Measurements from ENCODE around the gene POLR1E. TPM values are rescaled to one million over a fixed set of nuclear protein-coding genes. Genes with fewer than 3 reads are reported as not detected.

The POLR1E gene
- total and polyA plus RNA-seq, 2 of the 8 experiments (the other 6 are each of a cell fraction or from before 2014, with no cell fraction given): 16.0 to 40.0 TPM

DNA sequence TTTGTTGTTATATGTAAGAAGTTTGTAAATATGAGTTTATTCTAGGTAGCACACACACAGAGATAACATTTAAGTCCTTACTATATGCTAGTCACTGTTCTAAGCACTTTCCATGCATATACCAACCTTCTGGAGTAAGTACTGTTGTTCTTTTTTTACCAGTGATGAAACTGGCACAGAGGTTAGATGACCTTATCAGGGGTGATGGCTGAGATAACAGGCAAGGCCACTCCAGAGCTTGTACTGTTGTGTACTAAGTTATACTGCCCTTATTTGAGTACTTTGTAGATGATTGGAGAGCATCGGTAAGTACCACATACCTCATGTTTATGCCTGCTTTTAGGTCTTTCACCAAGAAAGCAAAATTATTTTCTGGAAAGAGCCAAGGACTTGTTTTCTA lies 6.2 kb downstream of the POLR1E start:
- H2BK12ac ChIP-seq (ENCODE audit: low read depth, low read length): no peak overlapping the region
- no peak overlapping the region for H3K56ac ChIP-seq (replicated peaks; ENCODE audit: insufficient read length, low read depth, low read length)
- peaks cover 2 to 6% of the 10 kb centered on the region in 2 experiments for H4K20me1 ChIP-seq (replicated peaks in 1 of 2; ENCODE audit: control insufficient read depth in 1 of 2, insufficient read depth in 2 of 2, low read length in 2 of 2)
- no peak overlapping the region for H3K9ac ChIP-seq (replicated peaks in 1 of 4; ENCODE audit: extremely low read depth in 1 of 4, low read depth in 3 of 4, low read length in 3 of 4)
- no peaks in the 10 kb centered on the region for H3K9me3 ChIP-seq (ENCODE audit: insufficient read depth in 2 of 2, low read depth in 1 of 2, low read length in 1 of 2)
- DNase-seq (ENCODE audit: low read depth in 1 of 2, low spot score in 2 of 2) (no peak), FAIRE-seq (no peak)
- H3K79me1 ChIP-seq (ENCODE audit: low read depth, low read length): peaks cover 4% of the 10 kb centered on the region
- no peak overlapping the region for H2BK5ac ChIP-seq (ENCODE audit: low read depth, low read length)
- H3K79me2 ChIP-seq (ENCODE audit: control insufficient read depth in 1 of 2, insufficient read depth in 2 of 2, low read length in 2 of 2): peaks cover 4 to 11% of the 10 kb centered on the region in 2 experiments; a peak in 3 of 4 replicates
- no peak overlapping the region for H3K4me3 ChIP-seq (ENCODE audit: extremely low read depth in 1 of 4, insufficient read depth in 2 of 4, low read depth in 3 of 4, low read length in 4 of 4)
- peaks cover 0 to 3% (median 0%) of the 10 kb centered on the region in 4 experiments; a peak in 3 of 7 replicates for H3K4me1 ChIP-seq (replicated peaks in 1 of 4; ENCODE audit: control insufficient read depth in 3 of 4, insufficient read depth in 4 of 4, low read length in 3 of 4)
- H4K91ac ChIP-seq (replicated peaks; ENCODE audit: insufficient read length, low read length): no peak overlapping the region
- 95% methylated on average over 1 of the region's 1 CpG; no CpG with 5 or more reads in 1 of the 2 experiments for WGBS, 2 experiments (ENCODE audit: extremely low coverage in 1 of 2, insufficient coverage in 1 of 2, insufficient read length in 1 of 2, insufficient replicate concordance in 2 of 2, low coverage in 1 of 2, low lambda C conversion rate in 2 of 2, missing lambda C conversion rate in 1 of 2)
- H3K36me3 ChIP-seq (ENCODE audit: control insufficient read depth in 2 of 4, insufficient read depth in 4 of 4, low read length in 3 of 4): peaks cover 24 to 85% (median 60%) of the 10 kb centered on the region in 4 experiments; a peak in 7 of 8 replicates
- H2AFZ ChIP-seq (ENCODE audit: low read length): no peak overlapping the region
- H3K23me2 ChIP-seq (ENCODE audit: low read depth, low read length): no peaks in the 10 kb centered on the region; the same call in none of the 2 replicates
- H4K5ac ChIP-seq (ENCODE audit: insufficient read length, low read depth, low read length): no peak overlapping the region
- no peak overlapping the region for H2BK20ac ChIP-seq (ENCODE audit: low read length)
- H3K14ac ChIP-seq (ENCODE audit: insufficient read length): no peak overlapping the region
- no peak overlapping the region for H3K23ac ChIP-seq (ENCODE audit: insufficient read length)
- H4K8ac ChIP-seq (ENCODE audit: extremely low read depth, insufficient read depth, low read length): no peak overlapping the region
- CTCF ChIA-PET (ENCODE audit: partially characterized antibody): interaction anchor here (0.5 to 1.2 kb wide), 2 partner anchors 10 to 41 kb away, joined by 3 read pairs; no protein-coding TSS in a partner anchor
- TF ChIP-seq CHD1 (IDR thresholded peaks at IDR 0.05; ENCODE audit: low read depth, low read length) (no peak), TAF7 (optimal IDR thresholded peaks at IDR 0.05; ENCODE audit: borderline replicate concordance, low read depth, low read length) (no peak), SP1 (IDR thresholded peaks at IDR 0.05; ENCODE audit: low read depth, low read length) (no peak), BCL11A (IDR thresholded peaks at IDR 0.05; ENCODE audit: low read depth in 2 of 2, low read length in 2 of 2) (no peak), EP300 (IDR thresholded peaks at IDR 0.05; ENCODE audit: borderline replicate concordance in 1 of 2, low read depth in 2 of 2, low read length in 2 of 2) (no peak), TEAD4 (IDR thresholded peaks at IDR 0.05; ENCODE audit: low read depth, low read length) (no peak)
- TF ChIP-seq, protein P1, sequence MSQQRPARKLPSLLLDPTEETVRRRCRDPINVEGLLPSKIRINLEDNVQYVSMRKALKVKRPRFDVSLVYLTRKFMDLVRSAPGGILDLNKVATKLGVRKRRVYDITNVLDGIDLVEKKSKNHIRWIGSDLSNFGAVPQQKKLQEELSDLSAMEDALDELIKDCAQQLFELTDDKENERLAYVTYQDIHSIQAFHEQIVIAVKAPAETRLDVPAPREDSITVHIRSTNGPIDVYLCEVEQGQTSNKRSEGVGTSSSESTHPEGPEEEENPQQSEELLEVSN (IDR thresholded peaks at IDR 0.05): no peak
- H3K27me3 ChIP-seq (replicated peaks in 1 of 4; ENCODE audit: control insufficient read depth in 3 of 4, extremely low read depth in 1 of 4, insufficient read depth in 3 of 4, low read length in 3 of 4): no peaks in the 10 kb centered on the region
- no peak overlapping the region for H3K4ac ChIP-seq (replicated peaks; ENCODE audit: insufficient read length, low read depth, low read length)
- H2BK120ac ChIP-seq (replicated peaks; ENCODE audit: low read depth, low read length): no peak overlapping the region
- H3K27ac ChIP-seq (ENCODE audit: low read depth, low read length): no peak overlapping the region
- H3K18ac ChIP-seq (ENCODE audit: extremely low read depth, low read length): no peak overlapping the region
- no peak overlapping the region for H2AK5ac ChIP-seq (ENCODE audit: low read depth, low read length)
- H3K4me2 ChIP-seq (ENCODE audit: insufficient read depth in 1 of 2, low read depth in 2 of 2, low read length in 2 of 2): no peak overlapping the region
- H2BK15ac ChIP-seq (ENCODE audit: low read length): no peak overlapping the region
- POLR2A ChIA-PET (ENCODE audit: partially characterized antibody): no interaction called here

Measured in H1 (cell line).